CMK (cell line): ENCODE measurements around the gene TNRC6C.
A peak's percentile ranks its signal among the peaks of the same experiment; 100 is the strongest.

Experiments
- DNase-seq: peaks from one replicate; pipeline ENCODE4 v3.0.0-alpha.2; 2010; ENCODE audit warnings: low read depth

TNRC6C gene, protein sequence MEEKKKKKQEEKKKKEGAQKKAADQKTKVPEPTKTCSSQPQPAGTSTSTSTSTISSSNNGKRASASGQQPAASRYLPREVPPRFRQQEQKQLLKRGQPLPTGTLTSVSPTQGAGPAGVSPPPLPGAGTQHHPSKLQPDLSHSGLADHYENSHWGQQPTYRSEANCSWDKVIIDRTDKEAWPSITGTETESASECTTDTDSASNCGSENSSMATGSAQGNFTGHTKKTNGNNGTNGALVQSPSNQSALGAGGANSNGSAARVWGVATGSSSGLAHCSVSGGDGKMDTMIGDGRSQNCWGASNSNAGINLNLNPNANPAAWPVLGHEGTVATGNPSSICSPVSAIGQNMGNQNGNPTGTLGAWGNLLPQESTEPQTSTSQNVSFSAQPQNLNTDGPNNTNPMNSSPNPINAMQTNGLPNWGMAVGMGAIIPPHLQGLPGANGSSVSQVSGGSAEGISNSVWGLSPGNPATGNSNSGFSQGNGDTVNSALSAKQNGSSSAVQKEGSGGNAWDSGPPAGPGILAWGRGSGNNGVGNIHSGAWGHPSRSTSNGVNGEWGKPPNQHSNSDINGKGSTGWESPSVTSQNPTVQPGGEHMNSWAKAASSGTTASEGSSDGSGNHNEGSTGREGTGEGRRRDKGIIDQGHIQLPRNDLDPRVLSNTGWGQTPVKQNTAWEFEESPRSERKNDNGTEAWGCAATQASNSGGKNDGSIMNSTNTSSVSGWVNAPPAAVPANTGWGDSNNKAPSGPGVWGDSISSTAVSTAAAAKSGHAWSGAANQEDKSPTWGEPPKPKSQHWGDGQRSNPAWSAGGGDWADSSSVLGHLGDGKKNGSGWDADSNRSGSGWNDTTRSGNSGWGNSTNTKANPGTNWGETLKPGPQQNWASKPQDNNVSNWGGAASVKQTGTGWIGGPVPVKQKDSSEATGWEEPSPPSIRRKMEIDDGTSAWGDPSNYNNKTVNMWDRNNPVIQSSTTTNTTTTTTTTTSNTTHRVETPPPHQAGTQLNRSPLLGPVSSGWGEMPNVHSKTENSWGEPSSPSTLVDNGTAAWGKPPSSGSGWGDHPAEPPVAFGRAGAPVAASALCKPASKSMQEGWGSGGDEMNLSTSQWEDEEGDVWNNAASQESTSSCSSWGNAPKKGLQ (N-terminal part only)

GRCh38 chr17:77957857-77958715 lies at the start of gene TNRC6C:
TNRC6C (plus strand) TSS chr17:77958703; CDS start chr17:78004207, 45,504 bp downstream.
- peak; percentile 98 for DNase-seq

GRCh38 chr17:77909236-77909635 lies 49.3 kb upstream of the TNRC6C start:
- DNase-seq: no peak

- DNase-seq: no peak
Measured at GRCh38 chr17:77909816-77910215, 48.7 kb upstream of the TNRC6C start.

DNA sequence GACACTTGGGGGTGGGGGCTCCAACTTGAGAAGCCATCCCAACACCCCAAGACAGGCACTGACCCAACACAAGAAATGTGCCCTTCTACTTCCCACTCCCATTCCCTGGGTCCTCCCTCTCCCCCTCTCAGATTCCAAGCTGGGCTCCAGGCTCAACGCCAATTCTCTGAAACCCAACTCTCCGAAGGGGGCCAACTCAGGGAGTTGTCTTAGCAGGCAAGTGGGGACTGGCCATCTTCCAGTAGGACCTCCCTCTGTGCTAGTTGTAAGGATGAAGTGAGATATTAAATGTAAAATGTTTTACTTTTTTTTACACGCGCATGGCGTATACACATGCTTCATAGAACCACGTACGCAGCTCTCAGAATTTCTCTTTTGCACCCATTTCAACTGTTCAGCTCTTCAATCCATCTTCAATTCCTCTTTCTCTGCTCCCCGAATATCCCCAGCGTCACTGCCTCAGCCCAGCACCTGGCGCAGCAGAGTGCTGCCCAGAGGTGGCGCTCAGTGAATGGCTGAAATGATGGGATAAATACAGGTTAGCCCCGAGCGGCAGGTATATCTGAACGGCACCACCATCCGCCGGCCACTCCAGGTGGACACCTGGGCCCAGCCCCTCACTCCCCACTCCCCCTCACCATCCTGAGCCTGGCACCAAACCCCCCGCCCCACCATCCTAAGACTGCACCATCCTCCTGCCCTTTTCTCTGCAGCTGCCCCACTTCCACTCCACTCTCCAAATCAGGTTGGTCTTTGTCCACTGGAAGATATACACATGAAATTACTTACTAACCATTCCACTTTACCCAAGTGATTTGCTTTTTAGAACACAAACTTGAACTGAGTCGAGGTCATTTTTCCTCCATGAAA lies 43.9 kb upstream of the TNRC6C start:
- DNase-seq: no peak

DNA sequence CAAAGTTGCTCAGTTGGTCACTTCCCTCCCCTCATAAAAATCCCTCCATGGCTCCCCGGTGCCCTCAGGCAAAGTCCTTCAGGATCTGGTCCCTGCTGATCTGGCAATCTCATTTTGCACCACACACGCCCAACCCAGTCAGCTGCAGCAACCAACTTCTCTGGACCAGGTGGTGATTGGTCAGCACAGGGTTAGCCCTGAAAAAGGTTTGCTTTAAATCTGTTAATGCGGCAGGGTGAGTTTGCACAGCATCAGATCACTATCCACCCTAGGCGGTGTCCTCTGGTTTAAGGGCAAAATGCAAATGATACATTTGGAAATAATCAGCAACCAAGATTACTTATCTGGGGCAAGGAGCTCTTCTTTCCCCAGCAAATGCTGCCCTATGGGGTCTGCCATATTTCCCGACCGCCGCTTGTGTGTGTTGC lies 42.9 kb upstream of the TNRC6C start:
- DNase-seq: no peak

DNA sequence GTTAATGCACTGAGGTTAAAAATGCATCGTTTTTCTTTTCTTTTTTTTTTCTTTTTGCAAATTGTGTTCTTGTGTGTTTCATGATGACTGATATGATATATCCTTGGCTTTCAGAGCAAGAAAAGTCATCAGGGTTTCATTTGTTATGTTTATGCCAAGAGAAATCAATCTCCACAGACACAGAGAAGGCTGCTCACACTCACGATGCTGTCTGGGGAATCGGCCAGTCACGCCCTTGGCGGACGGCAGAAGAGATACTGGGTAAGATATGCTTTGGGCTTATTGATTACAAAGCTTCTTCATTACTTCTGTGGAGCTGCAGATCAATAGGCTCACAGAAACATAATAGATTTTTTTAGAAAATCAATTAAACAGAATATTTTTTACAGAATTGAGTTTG lies 42.2 kb upstream of the TNRC6C start:
- no peak for DNase-seq

DNA sequence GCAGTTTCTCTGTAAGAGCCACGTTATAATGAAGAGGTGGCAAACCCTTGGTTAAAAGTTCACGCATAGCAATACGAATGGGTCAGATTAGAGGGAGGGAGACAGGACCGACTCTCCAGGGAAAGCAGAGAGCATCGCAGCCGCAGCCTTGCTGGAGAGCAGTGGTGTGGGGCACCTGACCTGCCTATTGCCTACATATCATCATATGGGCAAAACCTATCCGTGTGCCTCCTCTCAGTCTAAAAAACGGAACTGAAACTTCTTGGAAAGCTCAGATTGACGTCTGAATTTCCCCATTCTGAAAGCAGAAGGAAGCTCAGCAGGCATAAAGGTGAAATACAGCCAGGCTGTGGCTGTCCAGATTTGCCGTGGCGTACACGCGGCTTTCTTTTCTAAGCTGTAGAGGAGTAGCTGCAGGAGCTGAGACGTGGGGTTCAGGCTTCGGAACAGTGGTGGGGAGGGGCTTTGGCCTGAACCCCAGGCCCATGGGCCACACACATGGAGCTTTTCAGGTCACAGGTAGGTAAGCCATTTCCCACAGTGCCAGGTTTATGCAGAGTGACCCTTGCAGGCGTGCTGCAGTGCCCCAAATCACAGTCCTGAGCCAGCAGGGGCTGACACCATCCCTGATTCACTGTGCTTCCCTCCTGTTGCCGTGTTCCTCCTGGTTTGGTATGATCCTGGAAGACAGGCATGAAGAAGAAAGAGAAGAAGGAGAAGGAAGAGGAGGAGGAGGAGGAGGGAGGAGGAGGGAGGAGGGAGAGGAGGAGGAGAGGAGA lies 41.6 kb upstream of the TNRC6C start:
- no peak for DNase-seq

GRCh38 chr17:77919276-77919675 lies 39.2 kb upstream of the TNRC6C start:
- no peak for DNase-seq

GRCh38 chr17:77923135-77923534 lies 35.4 kb upstream of the TNRC6C start:
- DNase-seq: no peak

GRCh38 chr17:77923776-77924513 lies 34.6 kb upstream of the TNRC6C start:
- DNase-seq: no peak

DNA sequence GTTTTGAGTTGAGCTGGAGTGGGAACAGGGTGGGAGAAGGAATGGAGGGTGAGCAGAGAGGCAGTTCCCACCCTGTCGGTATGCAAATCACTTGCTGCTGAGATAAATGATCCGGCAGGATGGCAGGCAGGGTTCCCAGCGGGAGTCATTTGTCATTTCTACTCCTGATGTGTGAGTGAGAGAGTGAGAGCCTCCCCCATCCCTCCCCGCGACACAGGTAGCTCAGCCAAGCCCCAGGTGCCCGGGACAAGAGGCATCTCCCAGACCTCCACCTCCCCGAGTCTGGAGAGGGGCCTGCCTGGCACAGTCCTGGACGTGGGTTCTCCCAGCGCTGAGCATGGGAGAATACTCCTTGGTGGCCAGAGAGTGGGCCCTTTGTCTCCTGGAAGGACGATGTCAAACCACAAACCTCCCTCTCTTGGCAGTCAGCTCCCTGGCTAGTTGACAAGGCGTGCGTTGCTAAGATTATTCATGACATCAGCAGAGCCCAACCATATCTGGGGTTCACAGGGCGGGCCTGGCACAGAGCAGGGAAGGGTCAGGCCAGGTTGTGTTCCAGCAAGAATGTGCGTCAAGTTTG lies 33.7 kb upstream of the TNRC6C start:
- no peak for DNase-seq

GRCh38 chr17:77925831-77926543 lies 32.5 kb upstream of the TNRC6C start:
- DNase-seq: no peak

GRCh38 chr17:77926981-77927380 lies 31.5 kb upstream of the TNRC6C start:
- no peak for DNase-seq

- DNase-seq: no peak
Measured at GRCh38 chr17:77927777-77928518, 30.6 kb upstream of the TNRC6C start.

GRCh38 chr17:77928519-77929179 lies 29.9 kb upstream of the TNRC6C start:
- no peak for DNase-seq

DNA sequence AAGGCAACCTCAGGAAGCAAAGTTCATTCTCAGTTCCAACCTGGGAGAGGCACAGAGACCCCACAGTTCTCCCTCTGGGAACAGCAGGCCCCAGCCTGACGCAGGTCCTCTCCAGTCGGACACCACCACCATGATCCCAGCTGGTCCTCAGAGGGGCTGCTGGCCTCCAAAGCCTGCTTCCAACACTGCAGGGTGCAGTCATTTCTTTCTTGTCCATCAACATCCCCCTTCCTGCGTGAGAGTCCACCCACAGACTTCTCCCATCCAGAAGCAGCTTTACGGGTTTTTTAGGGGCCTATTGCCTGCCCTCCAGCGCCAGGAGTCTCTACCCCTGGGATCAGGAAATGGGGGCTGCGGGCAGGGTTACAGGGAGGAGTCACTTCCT lies 29.3 kb upstream of the TNRC6C start:
- DNase-seq: no peak
